ENCODE data around the gene LIN37.

GRCh38 chr19:35722461-35722860 is 25.9 kb upstream of the LIN37 start:
- no peak for TF ChIP-seq BACH2 (CRISPR knock-in tag; IDR thresholded peaks at IDR 0.05; ENCODE audit: borderline replicate concordance)
- no peak for TF ChIP-seq POU6F1 (CRISPR knock-in tag; IDR thresholded peaks at IDR 0.05; ENCODE audit: borderline replicate concordance, low read depth)
- TF ChIP-seq ZFP30 (CRISPR knock-in tag; IDR thresholded peaks at IDR 0.05), result no peak
- no peak for TF ChIP-seq ZC3H10 (CRISPR knock-in tag; IDR thresholded peaks at IDR 0.05)
- no peak for TF ChIP-seq TCF4 (CRISPR knock-in tag; IDR thresholded peaks at IDR 0.05; ENCODE audit: borderline replicate concordance)
- TF ChIP-seq CSDC2 (CRISPR knock-in tag; IDR thresholded peaks at IDR 0.05), result no peak
- TF ChIP-seq RARB (CRISPR knock-in tag; IDR thresholded peaks at IDR 0.05), result no peak
- no peak for TF ChIP-seq ZNF8 (CRISPR knock-in tag; IDR thresholded peaks at IDR 0.05)
- TF ChIP-seq GLIS3 (CRISPR knock-in tag; IDR thresholded peaks at IDR 0.05), result no peak
